ENCODE results near the gene OAS3.

Gene OAS3

DNA sequence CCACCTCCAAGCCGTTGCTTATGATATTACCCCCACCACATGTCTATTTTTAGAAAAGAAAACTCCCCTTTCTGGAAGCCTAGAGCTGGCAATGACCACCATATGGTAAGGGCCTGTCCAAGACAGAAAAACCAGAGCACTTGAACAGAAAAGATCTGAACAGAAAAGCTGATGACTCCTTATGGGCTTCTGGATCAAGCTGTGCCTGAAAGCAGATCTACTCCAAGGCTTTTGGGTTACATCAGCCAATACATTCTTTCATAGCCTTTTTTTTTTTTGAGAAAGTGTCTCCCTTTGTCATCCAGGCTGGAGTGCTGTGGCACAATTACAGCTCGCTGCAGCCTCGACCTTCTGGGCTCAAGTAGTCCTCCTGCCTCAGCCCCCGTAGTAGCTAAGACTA lies 23.3 kb downstream of the OAS3 start:
- no peak for DNase-seq (ENCODE audit: low read depth)

DNA sequence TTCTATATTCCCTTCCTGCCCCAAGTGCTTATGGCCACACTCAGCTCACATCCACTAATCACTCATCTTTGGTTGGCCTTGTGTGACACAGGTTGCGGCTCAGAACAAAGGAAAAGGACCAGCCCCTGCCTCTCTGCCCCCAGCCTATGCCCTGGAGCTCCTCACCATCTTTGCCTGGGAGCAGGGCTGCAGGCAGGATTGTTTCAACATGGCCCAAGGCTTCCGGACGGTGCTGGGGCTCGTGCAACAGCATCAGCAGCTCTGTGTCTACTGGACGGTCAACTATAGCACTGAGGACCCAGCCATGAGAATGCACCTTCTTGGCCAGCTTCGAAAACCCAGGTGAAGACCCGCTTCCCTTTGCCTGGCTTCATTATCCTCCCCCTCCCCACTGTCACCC lies 24.3 kb downstream of the OAS3 start:
- no peak for DNase-seq (ENCODE audit: low read depth)

DNA sequence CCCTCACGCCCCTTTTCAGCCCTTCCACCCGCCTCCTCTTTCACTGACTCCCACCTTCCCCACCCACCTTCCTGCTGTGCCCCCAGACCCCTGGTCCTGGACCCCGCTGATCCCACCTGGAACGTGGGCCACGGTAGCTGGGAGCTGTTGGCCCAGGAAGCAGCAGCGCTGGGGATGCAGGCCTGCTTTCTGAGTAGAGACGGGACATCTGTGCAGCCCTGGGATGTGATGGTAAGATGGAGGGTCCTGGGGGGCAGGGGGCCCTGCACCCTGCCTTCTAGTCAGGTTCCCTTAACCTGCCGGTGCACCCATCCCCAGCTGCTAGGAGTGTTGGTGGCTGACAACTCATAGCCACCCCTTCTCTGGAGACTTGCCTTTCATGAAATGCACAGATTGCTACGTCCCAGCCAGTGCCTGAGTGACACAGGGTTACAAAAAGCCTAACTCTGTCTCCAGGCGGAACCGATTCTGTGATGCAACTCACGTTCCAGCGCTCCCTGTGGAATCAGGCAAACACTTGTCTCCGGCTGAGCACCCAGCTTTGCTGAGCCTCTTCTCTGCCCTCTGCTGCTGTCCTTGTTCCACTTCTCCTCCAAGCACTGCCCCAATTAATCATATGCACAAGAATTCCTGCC lies 25.1 kb downstream of the OAS3 start:
- no peak for DNase-seq (ENCODE audit: low read depth)

DNA sequence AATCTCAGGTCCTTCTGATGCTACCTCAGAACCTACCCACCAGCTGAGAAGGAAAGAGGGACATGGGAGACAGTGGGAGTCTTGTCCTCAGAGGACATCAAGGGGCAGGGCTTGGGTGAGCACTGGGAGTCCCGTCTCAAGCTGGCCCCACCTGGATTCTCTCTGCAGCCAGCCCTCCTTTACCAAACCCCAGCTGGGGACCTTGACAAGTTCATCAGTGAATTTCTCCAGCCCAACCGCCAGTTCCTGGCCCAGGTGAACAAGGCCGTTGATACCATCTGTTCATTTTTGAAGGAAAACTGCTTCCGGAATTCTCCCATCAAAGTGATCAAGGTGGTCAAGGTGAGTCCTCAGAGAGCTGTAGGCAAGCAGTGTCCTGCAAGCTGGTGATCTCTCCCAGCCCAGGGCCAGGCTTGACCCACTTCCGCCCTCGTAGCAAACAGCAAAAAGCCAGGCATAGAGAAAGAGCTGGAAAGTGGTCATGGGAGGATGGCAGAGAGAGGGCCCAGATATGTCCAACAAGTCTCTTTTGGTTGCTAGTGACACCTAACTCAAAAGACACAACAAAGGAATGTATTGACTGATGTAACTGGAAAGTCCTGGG lies 25.9 kb downstream of the OAS3 start:
- DNase-seq (ENCODE audit: low read depth) = no peak

DNA sequence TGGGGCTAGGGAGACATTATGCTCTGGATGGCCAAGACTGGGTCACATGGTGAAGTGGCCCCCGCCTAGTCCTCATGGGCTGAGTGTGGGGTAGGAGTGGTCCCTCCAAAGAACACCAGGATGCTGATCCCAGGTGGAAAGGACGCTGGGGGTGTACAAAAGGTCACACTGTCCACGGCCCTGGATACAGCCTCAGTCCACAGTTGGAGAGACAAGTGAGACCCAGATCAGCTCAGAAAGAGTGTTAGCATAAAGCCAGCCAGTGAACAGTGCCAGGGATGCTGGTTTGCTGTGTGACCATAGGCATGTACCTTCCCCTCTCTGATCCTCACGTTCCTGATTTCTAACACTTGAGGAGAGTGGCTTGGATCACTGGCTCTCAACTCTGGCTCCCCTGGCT lies 26.6 kb downstream of the OAS3 start:
- DNase-seq (ENCODE audit: low read depth) = no peak

DNA sequence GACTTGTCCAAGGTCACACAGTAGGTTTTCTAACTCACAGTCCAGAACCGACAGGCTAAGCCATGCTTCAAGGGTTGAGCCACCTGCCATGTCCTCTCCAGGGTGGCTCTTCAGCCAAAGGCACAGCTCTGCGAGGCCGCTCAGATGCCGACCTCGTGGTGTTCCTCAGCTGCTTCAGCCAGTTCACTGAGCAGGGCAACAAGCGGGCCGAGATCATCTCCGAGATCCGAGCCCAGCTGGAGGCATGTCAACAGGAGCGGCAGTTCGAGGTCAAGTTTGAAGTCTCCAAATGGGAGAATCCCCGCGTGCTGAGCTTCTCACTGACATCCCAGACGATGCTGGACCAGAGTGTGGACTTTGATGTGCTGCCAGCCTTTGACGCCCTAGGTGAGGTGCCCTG lies 27.4 kb downstream of the OAS3 start:
- DNase-seq (ENCODE audit: low read depth) = no peak

DNA sequence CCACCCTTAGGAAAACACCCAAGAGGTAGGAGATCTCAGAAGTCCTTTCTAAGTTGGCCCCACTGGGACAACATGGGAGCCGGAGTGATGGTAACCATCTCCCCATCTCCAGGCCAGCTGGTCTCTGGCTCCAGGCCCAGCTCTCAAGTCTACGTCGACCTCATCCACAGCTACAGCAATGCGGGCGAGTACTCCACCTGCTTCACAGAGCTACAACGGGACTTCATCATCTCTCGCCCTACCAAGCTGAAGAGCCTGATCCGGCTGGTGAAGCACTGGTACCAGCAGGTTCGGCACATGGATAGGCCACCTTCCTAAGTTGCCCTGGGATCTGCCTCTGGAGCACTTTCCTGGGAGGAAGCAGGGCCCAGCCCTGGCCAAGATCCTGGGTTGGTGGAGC lies 29.0 kb downstream of the OAS3 start:
- DNase-seq (ENCODE audit: low read depth) = no peak

DNA sequence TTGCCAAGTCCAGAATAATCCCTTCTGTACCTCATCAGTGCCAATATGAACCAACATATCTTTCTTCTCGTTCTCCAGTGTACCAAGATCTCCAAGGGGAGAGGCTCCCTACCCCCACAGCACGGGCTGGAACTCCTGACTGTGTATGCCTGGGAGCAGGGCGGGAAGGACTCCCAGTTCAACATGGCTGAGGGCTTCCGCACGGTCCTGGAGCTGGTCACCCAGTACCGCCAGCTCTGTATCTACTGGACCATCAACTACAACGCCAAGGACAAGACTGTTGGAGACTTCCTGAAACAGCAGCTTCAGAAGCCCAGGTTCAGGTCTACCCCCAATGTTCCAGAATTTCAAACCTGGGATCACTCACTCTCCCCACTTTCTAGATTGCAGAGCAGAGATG lies 29.6 kb downstream of the OAS3 start:
- DNase-seq (ENCODE audit: low read depth) = no peak

DNA sequence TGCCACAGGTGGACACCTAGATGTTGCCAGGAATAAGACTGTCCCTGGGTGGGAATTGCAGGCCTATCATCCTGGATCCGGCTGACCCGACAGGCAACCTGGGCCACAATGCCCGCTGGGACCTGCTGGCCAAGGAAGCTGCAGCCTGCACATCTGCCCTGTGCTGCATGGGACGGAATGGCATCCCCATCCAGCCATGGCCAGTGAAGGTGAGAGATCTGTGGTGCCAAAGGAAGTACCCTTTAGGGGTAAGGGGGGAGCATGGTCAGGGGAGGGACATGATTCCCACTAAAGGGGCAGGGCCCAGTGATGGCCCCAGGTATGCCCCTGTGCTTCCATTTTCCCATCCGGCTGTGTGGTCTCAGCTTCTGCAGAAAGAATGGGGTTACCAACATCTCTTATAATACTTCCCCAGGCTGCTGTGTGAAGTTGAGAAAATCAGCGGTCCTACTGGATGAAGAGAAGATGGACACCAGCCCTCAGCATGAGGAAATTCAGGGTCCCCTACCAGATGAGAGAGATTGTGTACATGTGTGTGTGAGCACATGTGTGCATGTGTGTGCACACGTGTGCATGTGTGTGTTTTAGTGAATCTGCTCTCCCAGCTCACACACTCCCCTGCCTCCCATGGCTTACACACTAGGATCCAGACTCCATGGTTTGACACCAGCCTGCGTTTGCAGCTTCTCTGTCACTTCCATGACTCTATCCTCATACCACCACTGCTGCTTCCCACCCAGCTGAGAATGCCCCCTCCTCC lies 31.5 kb downstream of the OAS3 start:
- DNase-seq (ENCODE audit: low read depth) = no peak

DNA sequence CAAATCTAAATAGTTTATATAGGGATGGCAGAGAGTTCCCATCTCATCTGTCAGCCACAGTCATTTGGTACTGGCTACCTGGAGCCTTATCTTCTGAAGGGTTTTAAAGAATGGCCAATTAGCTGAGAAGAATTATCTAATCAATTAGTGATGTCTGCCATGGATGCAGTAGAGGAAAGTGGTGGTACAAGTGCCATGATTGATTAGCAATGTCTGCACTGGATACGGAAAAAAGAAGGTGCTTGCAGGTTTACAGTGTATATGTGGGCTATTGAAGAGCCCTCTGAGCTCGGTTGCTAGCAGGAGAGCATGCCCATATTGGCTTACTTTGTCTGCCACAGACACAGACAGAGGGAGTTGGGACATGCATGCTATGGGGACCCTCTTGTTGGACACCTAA lies 32.1 kb downstream of the OAS3 start:
- DNase-seq (ENCODE audit: low read depth) = no peak

DNA sequence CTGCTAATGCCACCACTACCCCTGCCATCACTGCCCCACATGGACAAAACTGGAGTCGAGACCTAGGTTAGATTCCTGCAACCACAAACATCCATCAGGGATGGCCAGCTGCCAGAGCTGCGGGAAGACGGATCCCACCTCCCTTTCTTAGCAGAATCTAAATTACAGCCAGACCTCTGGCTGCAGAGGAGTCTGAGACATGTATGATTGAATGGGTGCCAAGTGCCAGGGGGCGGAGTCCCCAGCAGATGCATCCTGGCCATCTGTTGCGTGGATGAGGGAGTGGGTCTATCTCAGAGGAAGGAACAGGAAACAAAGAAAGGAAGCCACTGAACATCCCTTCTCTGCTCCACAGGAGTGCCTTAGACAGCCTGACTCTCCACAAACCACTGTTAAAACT lies 33.0 kb downstream of the OAS3 start:
- DNase-seq (ENCODE audit: low read depth) = no peak

DNA sequence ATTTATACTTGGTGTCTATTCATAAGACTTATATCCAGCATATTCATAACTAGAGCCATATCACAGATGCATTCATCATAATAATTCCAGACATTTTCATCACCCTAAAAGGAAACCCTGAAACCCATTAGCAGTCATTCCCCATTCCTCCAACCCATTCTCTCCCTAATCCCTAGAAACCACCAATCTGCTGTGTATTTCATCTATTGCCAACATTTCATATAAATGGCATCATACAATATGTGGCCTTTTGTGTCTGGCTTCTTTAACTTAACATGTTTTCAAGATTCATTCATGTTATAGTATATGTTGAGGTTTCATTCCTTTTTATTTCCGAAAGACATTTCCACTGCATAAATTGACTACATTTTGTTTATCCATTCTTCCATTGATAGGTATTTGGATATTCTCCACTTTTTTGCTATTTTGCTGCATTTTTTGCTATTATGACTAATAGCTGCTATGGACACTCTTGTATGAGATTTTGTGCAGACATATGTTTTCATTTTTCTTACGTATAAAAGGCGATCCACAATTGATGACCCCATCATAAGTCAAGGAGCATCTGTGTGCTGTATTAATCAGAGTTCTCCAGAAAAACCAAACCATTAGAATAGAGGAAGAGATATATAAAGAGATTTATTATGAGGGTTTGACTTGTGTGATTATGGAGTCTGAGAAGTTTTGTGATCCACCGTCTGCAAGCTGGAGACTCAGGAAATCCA lies 34.9 kb downstream of the OAS3 start:
- DNase-seq (ENCODE audit: low read depth) = no peak

DNA sequence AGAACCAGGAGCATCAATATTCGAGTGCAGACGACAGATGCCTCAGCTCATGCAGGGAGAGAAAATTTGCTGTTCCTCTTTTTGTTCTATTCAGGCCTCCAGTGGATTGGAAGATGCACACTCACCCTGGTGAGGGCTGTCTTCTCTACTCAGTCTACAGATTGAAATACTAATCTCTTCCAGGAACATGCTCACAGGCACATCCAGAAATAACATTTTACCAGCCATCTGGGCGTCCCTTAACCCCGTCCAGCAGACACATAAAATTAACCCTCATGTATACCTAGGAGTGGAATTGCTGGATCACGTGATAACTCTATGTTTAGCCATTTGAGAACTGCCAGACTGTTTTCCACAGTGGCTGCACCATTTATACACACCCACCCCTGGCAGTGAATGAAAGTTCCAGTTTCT lies 35.6 kb downstream of the OAS3 start:
- no peak for DNase-seq (ENCODE audit: low read depth)

DNA sequence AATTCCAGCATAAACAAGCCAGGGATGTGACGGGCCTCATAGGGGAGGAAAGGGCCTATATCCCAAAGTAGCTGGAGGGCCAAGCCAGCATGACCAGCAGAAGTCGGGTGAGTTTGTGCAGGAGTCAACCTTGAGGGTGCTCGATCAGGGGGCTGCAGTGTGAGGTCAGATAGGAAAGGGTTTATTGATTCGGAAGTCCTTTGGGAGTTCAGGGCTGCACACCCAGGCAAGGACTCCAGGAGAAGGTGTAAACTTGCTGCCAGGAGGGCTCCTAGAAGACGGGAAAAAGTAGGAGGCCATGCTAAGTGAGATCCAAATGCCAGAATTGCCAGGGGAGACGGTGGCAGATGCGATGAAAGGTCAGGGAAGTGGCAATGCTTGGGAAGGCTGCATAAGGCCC lies 36.6 kb downstream of the OAS3 start:
- DNase-seq (ENCODE audit: low read depth) = no peak

DNA sequence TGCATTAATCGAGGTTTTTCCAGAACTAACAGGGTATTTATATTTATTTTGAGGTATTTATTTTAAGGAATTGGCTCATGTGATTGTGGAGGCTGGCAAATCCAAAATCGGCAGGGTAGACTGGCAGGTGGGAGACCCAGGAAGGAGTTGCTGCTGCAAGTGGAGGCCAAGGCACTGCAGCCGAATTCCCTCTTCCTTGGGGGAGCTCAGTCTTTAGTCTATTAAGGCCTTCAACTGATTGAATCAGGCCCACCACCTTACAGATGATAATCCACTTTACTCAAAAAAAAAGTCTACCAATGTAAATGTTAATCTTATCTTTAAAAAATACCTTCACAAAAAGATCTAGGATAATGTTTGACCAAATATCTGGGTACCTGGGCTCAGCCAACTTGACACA lies 38.9 kb downstream of the OAS3 start:
- no peak for DNase-seq (ENCODE audit: low read depth)

DNA sequence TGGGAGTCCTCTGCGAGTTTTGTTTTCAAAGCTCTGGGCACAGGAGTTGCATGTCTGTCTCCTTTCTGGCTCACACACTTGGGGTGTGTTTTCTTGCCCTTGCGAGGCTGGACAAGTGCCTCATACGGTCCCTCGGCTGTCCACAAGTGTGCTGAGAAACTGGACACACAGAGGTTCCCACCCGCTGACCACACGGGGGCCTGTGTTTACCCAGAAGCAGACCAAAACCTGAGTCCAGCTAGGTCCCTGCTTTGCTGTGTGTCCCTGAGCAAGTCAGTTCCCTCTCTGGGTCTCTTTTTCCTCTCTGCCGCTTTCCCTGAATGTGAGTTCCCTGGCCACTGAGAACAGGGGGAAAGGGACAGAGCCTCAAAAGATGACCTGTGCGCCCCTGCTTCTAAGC lies 39.4 kb downstream of the OAS3 start:
- no peak for DNase-seq (ENCODE audit: low read depth)

DNA sequence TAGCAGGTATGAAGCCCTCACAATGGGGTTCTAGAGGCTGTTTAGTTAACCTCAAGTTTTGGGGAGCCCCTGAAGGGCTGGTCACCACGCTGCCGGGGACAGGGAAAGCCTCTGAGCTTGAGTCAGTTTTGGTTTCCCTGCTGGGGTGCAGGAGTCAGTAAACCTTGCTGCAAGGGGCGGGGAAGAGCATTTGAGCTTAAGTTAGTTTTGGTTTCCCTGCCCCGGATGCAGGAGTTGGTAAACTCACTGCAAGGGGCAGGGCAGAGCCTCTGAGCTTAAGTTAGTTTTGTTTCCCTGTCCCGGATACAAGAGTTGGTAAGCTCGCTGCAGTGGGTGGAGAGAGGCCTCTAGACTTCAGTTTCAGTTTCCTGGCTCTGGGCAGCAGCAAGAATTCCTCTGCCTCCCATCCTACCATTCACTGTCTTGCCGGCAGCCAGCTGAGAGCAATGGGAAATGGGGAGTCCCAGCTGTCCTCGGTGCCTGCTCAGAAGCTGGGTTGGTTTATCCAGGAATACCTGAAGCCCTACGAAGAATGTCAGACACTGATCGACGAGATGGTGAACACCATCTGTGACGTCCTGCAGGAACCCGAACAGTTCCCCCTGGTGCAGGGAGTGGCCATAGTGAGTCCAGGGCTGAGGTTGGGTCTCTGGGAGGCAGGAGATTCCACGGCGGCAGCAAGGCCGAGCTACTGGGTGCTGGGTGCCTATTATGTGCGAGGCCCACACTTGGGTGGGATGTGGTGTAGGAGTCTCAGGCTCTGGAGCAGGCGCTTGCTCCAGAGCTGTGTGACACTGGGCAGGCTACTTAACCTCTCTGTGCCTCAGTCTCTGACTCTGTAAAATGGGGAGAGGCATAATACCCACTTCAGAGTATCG lies 40.1 kb downstream of the OAS3 start, which contains the start of gene OAS2:
Gene OAS2 (plus strand): TSS at position 357 of the 878 bp plus-strand sequence. CDS start 90 bp downstream, at position 447.
- DNase-seq (ENCODE audit: low read depth) = peak; percentile 80

DNA sequence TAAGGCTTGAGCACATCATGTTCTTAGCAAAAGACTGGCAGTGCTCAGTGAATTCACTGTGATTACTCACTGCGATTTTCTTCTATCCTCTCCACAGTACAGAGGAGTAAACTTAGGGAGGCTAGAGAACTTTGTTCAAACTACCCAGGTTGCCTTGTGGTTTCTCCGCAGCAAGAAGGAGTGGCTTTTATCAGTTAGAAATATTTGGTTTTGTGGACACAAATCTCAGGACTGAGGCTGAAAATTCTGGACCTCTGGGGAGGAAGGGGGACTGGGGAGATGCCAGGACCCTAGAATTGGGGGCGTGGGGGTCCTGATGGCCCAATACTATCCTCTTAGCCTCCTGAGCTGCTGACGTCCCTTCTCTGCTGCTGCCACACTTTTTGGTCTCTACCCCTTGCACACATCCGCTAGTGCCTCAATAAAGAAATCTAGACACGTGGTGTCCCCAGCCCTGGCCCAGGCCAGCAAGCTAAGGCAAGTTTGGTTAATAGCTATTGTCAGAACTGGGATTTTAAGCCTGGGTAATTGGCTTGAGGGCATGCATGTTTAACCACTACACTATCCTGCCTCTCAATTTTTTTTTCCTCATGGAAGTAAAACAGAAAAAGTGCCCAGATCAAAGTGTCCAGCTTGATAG lies 40.9 kb downstream of the OAS3 start:
- DNase-seq (ENCODE audit: low read depth) = no peak

DNA sequence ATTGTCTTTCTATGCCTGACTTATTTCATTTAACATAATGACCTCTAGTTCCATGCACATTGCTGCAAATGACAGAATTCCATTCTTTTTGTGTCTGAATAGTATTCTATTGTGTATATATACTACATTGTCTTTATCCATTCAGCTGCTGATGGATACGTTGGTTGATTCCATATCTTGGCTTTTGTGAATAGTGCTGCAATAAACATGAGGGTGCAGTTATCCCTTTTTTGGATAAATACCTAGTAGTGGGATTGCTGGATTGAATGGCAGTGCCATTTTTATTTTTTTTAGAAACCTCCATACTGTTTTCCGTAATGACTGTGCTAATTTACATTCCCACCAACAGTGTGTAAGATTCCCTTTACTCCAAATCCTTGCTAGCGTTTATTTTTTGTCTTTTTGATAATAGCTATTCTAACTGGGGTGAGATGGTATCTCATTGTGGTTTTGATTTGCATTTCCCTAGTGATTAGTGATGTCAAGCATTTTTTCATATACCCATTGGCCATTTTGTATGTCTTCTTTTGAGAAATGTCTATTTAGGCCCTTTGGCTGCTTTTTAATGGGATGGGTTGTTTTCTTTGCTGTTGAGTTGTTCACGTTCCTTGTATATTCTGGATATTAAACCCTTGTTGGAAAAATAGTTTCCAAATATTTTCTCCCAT lies 42.4 kb downstream of the OAS3 start:
- no peak for DNase-seq (ENCODE audit: low read depth)

DNA sequence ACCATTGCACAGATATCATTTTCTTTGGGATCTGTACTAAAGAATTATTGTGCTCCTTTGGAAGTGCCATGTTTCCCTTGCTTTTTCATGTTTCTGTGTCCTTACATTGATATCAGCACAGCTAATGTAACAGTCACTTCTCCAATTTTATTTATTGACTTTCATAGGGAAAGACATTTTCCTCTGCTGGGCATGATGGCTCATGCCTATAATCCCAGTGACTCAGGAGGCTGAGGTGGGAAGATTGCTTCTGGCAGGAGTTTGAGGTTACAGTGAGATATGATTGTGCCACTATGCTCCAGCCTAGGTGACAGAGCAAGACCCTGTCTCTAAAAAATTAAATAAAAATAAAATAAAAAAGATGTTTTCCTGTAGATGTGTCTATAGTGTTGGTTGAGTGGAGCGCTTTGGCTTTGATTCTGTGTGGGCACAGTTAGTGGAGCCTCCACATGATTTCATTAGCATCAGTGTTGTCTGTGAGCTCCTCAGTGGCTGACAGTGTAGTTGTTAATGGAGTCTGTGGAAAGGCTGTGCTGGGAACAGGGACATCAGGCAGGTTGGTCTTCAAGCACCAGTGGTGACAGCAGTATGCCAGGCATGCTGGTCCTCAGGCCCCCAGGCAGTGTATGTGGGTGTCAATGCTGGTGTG lies 47.5 kb downstream of the OAS3 start:
- DNase-seq (ENCODE audit: low read depth) = no peak

All from stromal cell of bone marrow (primary cell).